CD4-positive, alpha-beta T cell treated with Interferon alpha-2 for 1 hour (primary cell): ENCODE measurements around the gene MKLN1.

Experiments
- DNase-seq, 2 donors: peaks; one replicate each; pipeline ENCODE4 v3.0.0-alpha.2; 2020 to 2022

MKLN1 gene

GRCh38 chr7:131471250-131472004 is 143.8 kb downstream of the MKLN1 start:
- no peak for DNase-seq

GRCh38 chr7:131476740-131477139 is 149.1 kb downstream of the MKLN1 start:
- no peak for DNase-seq

- no peak for DNase-seq
Measured at GRCh38 chr7:131480384-131481315, 153.0 kb downstream of the MKLN1 start.

- no peak for DNase-seq
Measured at GRCh38 chr7:131482800-131483199, 155.1 kb downstream of the MKLN1 start.

- no peak for DNase-seq
Measured at GRCh38 chr7:131483586-131483985, 155.9 kb downstream of the MKLN1 start.

GRCh38 chr7:131486346-131486745 is 158.7 kb downstream of the MKLN1 start:
- no peak for DNase-seq

GRCh38 chr7:131487217-131487616 is 159.5 kb downstream of the MKLN1 start:
- DNase-seq, result no peak

- no peak for DNase-seq
Measured at GRCh38 chr7:131488361-131488760, 160.7 kb downstream of the MKLN1 start.

GRCh38 chr7:131489196-131489595 is 161.5 kb downstream of the MKLN1 start:
- DNase-seq, result no peak

GRCh38 chr7:131489881-131490280 is 162.2 kb downstream of the MKLN1 start:
- no peak for DNase-seq

GRCh38 chr7:131493081-131493480 is 165.4 kb downstream of the MKLN1 start:
- no peak for DNase-seq

- DNase-seq, result no peak
Measured at GRCh38 chr7:131493581-131493980, 165.9 kb downstream of the MKLN1 start.

- DNase-seq, result no peak
Measured at GRCh38 chr7:131494182-131494581, 166.5 kb downstream of the MKLN1 start.

GRCh38 chr7:131495669-131496498 is 168.2 kb downstream of the MKLN1 start:
- no peak for DNase-seq

GRCh38 chr7:131497454-131497853 is 169.8 kb downstream of the MKLN1 start:
- DNase-seq, result no peak

- no peak for DNase-seq
Measured at GRCh38 chr7:131498237-131498885, 170.7 kb downstream of the MKLN1 start.

GRCh38 chr7:131499801-131500200 is 172.1 kb downstream of the MKLN1 start:
- DNase-seq, result no peak

GRCh38 chr7:131500357-131500756 is 172.7 kb downstream of the MKLN1 start:
- DNase-seq, result no peak

GRCh38 chr7:131501422-131501821 is 173.7 kb downstream of the MKLN1 start:
- DNase-seq, result peak in 1 of 2 donors; percentile 55

GRCh38 chr7:131501930-131502685 is 174.4 kb downstream of the MKLN1 start:
- no peak for DNase-seq

- no peak for DNase-seq
Measured at GRCh38 chr7:131502810-131503508, 175.3 kb downstream of the MKLN1 start.
